Transverse colon (tissue), 4 donors: ENCODE measurements around the gene MGST2. TPM values are rescaled to one million over a fixed set of nuclear protein-coding genes. Genes with fewer than 3 reads are reported as not detected.

Source experiments
- DNase-seq: peaks from one replicate; pipeline ENCODE4 v3.0.0-alpha.2; 2019
- H3K27ac ChIP-seq, 4 donors: fragments of 200-600 bp; sonication (generic); 2 replicates each; pipeline ENCODE4 v1.5.1; 2016 to 2018; ENCODE audit warnings: inconsistent platforms in 4 of 4
- H3K27me3 ChIP-seq: fragments of 200-600 bp; sonication (generic); 2 replicates; pipeline ENCODE4 v1.5.1; 2017; ENCODE audit warnings: inconsistent platforms
- H3K36me3 ChIP-seq, 4 donors: fragments of 200-600 bp; sonication (generic); 2 replicates each; pipeline ENCODE4 v1.5.1; 2017 to 2019; ENCODE audit warnings: inconsistent platforms in 4 of 4
- H3K4me1 ChIP-seq, 4 donors: fragments of 200-600 bp; sonication (generic); 2 replicates each; pipeline ENCODE4 v1.5.1; 2017 to 2020; ENCODE audit warnings: inconsistent platforms in 4 of 4
- H3K4me3 ChIP-seq, 4 donors: fragments of 200-600 bp; sonication (generic); 1 replicate in 1 of 4; 2 replicates in 3 of 4; pipeline versions ENCODE4 v1.5.1 to v1.6.1; 2017 to 2019; ENCODE audit warnings: inconsistent platforms in 4 of 4
- H3K9me3 ChIP-seq, 2 donors: fragments of 200-600 bp; sonication (generic); 2 replicates each; pipeline ENCODE4 v1.5.1; 2017 to 2019; ENCODE audit warnings: inconsistent platforms in 2 of 2
- EP300 ChIP-seq: sonication (generic); formaldehyde crosslinking; IDR thresholded peaks from one replicate; pipeline ENCODE4 v1.6.1; 2017; ENCODE audit warnings: antibody characterized with exemption, low read depth
- POLR2A ChIP-seq: fragments of 450-650 bp; IDR thresholded peaks from one replicate; pipeline ENCODE4 v1.6.1; 2016; ENCODE audit warnings: antibody characterized with exemption, mild to moderate bottlenecking, moderate library complexity
- POLR2AphosphoS5 ChIP-seq, 3 donors: sonication (generic); formaldehyde crosslinking; IDR thresholded peaks; one replicate each; pipeline ENCODE4 v1.6.1; 2016; ENCODE audit warnings: antibody characterized with exemption in 3 of 3
- WGBS, 2 donors: methylation state at CpG; one replicate each; pipeline ENCODE4 v1.1.5; 2018; ENCODE audit warnings: low coverage in 1 of 2; 5-methylcytosine and 5-hydroxymethylcytosine counted together
- in situ Hi-C, 4 donors: fragments of 200-750 bp; cut with MboI; loops; one replicate each; pipeline versions ENCODE4 v1.15.0 to v1.15.1; 2017; ENCODE audit warnings: low sequenced_read_pairs in 3 of 4, low pct_ligation_motif_present in 1 of 4, low pct_unique_long_range_greater_than_20kb in 1 of 4
- intact Hi-C: fragments of 100-400 bp; cut with DNase I; formaldehyde crosslinking; loops from one replicate; pipeline ENCODE4 v1.15.1; 2023; ENCODE audit warnings: low total_unique reads
- total RNA-seq, 4 donors: library from RNA; depleted of rRNA; stranded (reverse); fragments of >200 nt; gene quantifications; one replicate each; pipeline ENCODE4 v1.1.0, GENCODE V29; 2016
- TF ChIP-seq, protein P1 (sequence below), 5 experiments: fragments of 200-600 bp in 3 of 5; fragments of 450-650 bp in 2 of 5; sonication (generic) in 3 of 5; IDR thresholded peaks; 1 replicate in 2 of 5; 2 replicates in 3 of 5; pipeline ENCODE4 v1.5.1; 2016 to 2017; ENCODE audit warnings: antibody characterized with exemption in 5 of 5, inconsistent platforms in 3 of 5, mild to moderate bottlenecking in 2 of 5, moderate library complexity in 1 of 5

MGST2 gene
- total RNA-seq, 4 donors from 2014 or later = 3.4 to 91.5 (median 39.4) TPM

DNA sequence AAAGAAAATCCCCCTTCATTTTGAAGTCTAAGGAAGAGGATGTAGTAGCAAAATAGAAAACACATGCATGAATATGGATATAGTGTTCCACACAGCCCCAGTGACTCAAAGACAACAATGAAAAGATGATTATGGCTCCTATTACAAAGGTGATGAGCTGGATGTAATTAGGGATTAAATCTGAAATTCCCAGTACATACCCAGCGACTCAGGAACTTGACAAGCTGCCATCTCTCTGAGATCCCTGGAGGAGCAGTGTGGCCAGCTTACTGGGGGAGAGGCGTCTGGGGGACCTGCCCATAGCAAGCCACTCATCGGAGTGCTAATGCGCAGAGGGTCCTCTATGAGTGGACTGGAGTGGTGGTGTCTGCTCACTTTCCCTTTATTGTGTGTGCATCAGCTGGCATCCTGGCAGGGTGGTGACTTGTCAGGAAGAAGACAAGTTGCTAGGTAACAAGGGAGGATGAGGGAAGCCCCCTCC is 42.7 kb upstream of the MGST2 start:
- H3K4me3 ChIP-seq = no peak overlapping the region
- no peaks in the 10 kb centered on the region for H3K27me3 ChIP-seq
- H3K36me3 ChIP-seq = no peaks in the 10 kb centered on the region
- in situ Hi-C loops = no loop called here
- no peaks in the 10 kb centered on the region for H3K9me3 ChIP-seq
- DNase-seq = no peak
- intact Hi-C loops = no loop called here
- 84 to 100% methylated on average over 3 to 4 of the region's 4 CpGs for WGBS, 2 donors
- no peak for TF ChIP-seq POLR2A
- TF ChIP-seq POLR2AphosphoS5 (IDR thresholded peaks at IDR 0.05) = no peak
- TF ChIP-seq EP300 = no peak
- TF ChIP-seq, protein P1, sequence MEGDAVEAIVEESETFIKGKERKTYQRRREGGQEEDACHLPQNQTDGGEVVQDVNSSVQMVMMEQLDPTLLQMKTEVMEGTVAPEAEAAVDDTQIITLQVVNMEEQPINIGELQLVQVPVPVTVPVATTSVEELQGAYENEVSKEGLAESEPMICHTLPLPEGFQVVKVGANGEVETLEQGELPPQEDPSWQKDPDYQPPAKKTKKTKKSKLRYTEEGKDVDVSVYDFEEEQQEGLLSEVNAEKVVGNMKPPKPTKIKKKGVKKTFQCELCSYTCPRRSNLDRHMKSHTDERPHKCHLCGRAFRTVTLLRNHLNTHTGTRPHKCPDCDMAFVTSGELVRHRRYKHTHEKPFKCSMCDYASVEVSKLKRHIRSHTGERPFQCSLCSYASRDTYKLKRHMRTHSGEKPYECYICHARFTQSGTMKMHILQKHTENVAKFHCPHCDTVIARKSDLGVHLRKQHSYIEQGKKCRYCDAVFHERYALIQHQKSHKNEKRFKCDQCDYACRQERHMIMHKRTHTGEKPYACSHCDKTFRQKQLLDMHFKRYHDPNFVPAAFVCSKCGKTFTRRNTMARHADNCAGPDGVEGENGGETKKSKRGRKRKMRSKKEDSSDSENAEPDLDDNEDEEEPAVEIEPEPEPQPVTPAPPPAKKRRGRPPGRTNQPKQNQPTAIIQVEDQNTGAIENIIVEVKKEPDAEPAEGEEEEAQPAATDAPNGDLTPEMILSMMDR (IDR thresholded peaks at IDR 0.05) = no peak
- no peaks in the 10 kb centered on the region for H3K4me1 ChIP-seq
- H3K27ac ChIP-seq = no peak overlapping the region

DNA sequence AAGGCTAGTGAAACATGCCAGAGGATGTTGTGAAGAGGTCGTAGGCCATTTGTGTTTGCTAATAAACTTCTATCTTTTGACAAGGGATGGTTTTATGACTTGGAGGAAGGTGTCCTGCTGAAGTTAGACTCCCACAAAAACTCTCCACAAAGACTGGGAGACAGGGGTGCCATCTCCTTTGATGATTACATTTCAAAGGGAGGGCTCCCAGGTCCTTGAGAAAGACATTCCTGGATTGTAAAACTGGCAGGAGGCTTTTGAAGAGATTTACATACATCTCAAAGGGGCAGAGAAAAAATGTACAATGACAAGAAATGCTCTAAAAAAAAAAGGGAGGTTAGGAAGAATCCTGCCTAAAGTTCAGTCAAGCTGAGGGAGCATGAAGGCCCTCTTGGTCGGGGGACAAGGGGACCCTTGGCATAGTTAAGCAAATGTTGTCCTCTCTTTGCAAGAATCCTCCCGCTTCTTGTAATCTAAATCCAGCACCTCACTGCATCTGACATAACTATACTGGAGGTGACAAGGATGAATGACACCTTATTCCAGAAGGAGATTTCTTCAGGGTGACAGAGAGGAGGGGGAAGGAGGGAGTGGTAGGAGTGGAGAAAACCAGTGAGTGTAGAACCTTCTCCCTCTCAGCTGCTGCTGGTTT is 41.1 kb upstream of the MGST2 start:
- no peak overlapping the region for H3K27ac ChIP-seq
- 77 to 82% methylated on average over 2 to 3 of the region's 3 CpGs for WGBS, 2 donors
- intact Hi-C loops (no loop called here), in situ Hi-C loops (no loop called here)
- TF ChIP-seq POLR2A (no peak), POLR2AphosphoS5 (IDR thresholded peaks at IDR 0.05) (no peak), EP300 (no peak)
- TF ChIP-seq, protein P1 (IDR thresholded peaks at IDR 0.05) = no peak
- H3K36me3 ChIP-seq = no peaks in the 10 kb centered on the region
- H3K9me3 ChIP-seq = no peaks in the 10 kb centered on the region
- H3K4me1 ChIP-seq = no peaks in the 10 kb centered on the region
- H3K4me3 ChIP-seq = no peak overlapping the region
- H3K27me3 ChIP-seq = no peaks in the 10 kb centered on the region
- DNase-seq = no peak

DNA sequence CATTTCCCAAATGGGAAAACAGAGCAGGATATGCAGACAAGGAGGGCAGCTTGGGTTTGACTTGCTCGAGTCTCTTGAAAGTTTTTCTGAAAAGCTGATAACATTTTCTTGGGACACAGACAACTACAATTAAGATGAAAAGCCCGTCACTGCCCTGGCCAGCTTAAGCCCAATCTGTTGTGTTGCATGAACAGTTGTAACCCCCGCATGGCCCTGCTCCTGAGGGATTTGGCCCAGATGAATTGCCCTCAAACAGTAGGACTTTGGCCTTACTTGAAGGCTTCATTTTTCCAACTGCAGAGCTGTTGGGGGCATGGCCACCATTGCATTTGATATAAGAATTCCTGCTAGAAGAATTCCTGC is 40.5 kb upstream of the MGST2 start:
- Histone ChIP-seq H3K27me3 (no peaks in the 10 kb centered on the region), H3K9me3 (no peaks in the 10 kb centered on the region), H3K36me3 (no peaks in the 10 kb centered on the region), H3K27ac (no peak overlapping the region), H3K4me1 (no peaks in the 10 kb centered on the region), H3K4me3 (no peak overlapping the region)
- 92% methylated on average over 3 of the region's 3 CpGs; no CpG with 5 or more reads in 1 of the 2 donors for WGBS, 2 donors
- TF ChIP-seq, protein P1 (IDR thresholded peaks at IDR 0.05) = no peak
- TF ChIP-seq POLR2A = no peak
- no peak for TF ChIP-seq EP300
- TF ChIP-seq POLR2AphosphoS5 (IDR thresholded peaks at IDR 0.05) = no peak
- intact Hi-C loops = no loop called here
- in situ Hi-C loops = no loop called here
- DNase-seq = no peak

DNA sequence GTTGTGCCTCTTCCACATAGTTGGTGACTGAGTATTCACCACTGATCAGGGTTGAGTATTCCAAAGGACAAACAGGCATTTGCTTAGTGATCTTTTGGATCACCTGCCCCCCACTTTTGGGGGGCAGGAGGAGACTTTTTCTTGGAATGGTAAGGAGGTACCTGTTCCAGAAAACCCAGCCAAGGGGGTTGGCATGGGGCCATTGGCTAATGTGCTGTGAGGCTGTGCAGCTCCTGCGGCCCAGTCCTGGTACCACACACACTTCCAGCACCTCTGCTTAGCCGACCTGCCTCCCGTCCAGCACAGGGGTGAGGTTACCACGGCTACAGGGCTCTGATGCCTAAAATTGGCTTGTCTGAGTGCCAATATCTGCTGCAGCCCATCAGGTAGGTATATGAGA is 40.1 kb upstream of the MGST2 start:
- no peaks in the 10 kb centered on the region for H3K4me1 ChIP-seq
- DNase-seq = no peak
- no peak overlapping the region for H3K4me3 ChIP-seq
- in situ Hi-C loops = no loop called here
- no peaks in the 10 kb centered on the region for H3K36me3 ChIP-seq
- WGBS, 2 donors = 90% methylated on average over 2 of the region's 4 CpGs; no CpG with 5 or more reads in 1 of the 2 donors
- intact Hi-C loops = no loop called here
- H3K9me3 ChIP-seq = no peaks in the 10 kb centered on the region
- TF ChIP-seq POLR2A (no peak), EP300 (no peak), POLR2AphosphoS5 (IDR thresholded peaks at IDR 0.05) (no peak)
- TF ChIP-seq, protein P1 (IDR thresholded peaks at IDR 0.05) = no peak
- no peak overlapping the region for H3K27ac ChIP-seq
- no peaks in the 10 kb centered on the region for H3K27me3 ChIP-seq
